HepG2 (cell line): ENCODE results near the gene GRID1. TPM values are rescaled to one million over a fixed set of nuclear protein-coding genes. Genes with fewer than 3 reads are reported as not detected.

ENCODE experiments used
- ATAC-seq: fragments of 200-7000 bp; cut with Tn5 transposase; 3 replicates; pipeline ENCODE4 v1.9.1; 2020; ENCODE audit warnings: mild to moderate bottlenecking, moderate library complexity
- BruUV-seq: library from RNA; stranded (reverse); fragments of 400-500 nt; replicated peaks from 2 replicates; lab custom pipeline; 2021; lab: Mats Ljungman, UMichigan
- CTCF ChIA-PET: fragments of 300-600 bp; formaldehyde crosslinking; extraction: SDS; loops from one replicate; lab custom pipeline; 2021; ENCODE audit warnings: low total read pairs, inconsistent platforms, low intra/inter-chr PET ratio; lab: Yijun Ruan, JAX
- POLR2A ChIA-PET: fragments of 350-600 bp; sonication (Branson Sonifier 250); formaldehyde crosslinking; loops from one replicate; lab custom pipeline; 2020; ENCODE audit warnings: antibody characterized with exemption, inconsistent platforms; lab: Yijun Ruan, JAX
- DNase-seq: peaks from one replicate; pipeline ENCODE4 v3.0.0-alpha.2; 2015; ENCODE audit warnings: low spot score
- FAIRE-seq: peaks from 3 replicates; lab custom pipeline; 2011; peaks lifted over from hg19 to GRCh38; lab: Jason Lieb, UNC
- H2AFZ ChIP-seq: one replicate; pipeline ENCODE4 v1.6.1; 2011; ENCODE audit warnings: low read length, inconsistent platforms
- H3K27ac ChIP-seq: fragments of 300-600 bp; 3 replicates; pipeline ENCODE4 v1.8.0; 2011; ENCODE audit warnings: mixed run types, mild to moderate bottlenecking, mixed read lengths, low read length, inconsistent platforms; ENCODE audit not compliant: insufficient read depth; ENCODE audit errors: extremely low read length
- H3K27me3 ChIP-seq, 2 experiments: fragments of 200-600 bp in 1 of 2; 2 replicates in 1 of 2; 3 replicates in 1 of 2; pipeline versions ENCODE4 v1.6.0 to v1.8.0; 2011; ENCODE audit warnings: low read length in 2 of 2, mild to moderate bottlenecking in 2 of 2, moderate library complexity in 2 of 2, inconsistent platforms in 1 of 2; ENCODE audit not compliant: insufficient read depth in 2 of 2, control insufficient read depth in 1 of 2
- H3K36me3 ChIP-seq, 2 experiments: fragments of 200-600 bp in 1 of 2; replicated peaks in 1 of 2; 2 replicates in 1 of 2; 3 replicates in 1 of 2; pipeline versions ENCODE4 v1.5.1 to v1.8.0; 2011; ENCODE audit warnings: low read length in 2 of 2, inconsistent platforms in 1 of 2; ENCODE audit not compliant: insufficient read depth in 2 of 2, control insufficient read depth in 1 of 2
- H3K4me1 ChIP-seq: 2 replicates; pipeline ENCODE4 v1.5.1; 2012; ENCODE audit warnings: low read length, inconsistent platforms; ENCODE audit not compliant: insufficient read depth
- H3K4me2 ChIP-seq: 2 replicates; pipeline ENCODE4 v1.6.0; 2011; ENCODE audit warnings: low read depth, low read length, inconsistent platforms
- H3K4me3 ChIP-seq, 3 experiments: fragments of 200-600 bp in 1 of 3; sonication (generic), shearing (Covaris generic) in 1 of 3; replicated peaks in 1 of 3; 2 replicates each; pipeline ENCODE4 v1.5.1; 2011 to 2016; ENCODE audit warnings: low read length in 3 of 3, inconsistent platforms in 2 of 3, low read depth in 2 of 3, mild to moderate bottlenecking in 2 of 3, control low read depth in 1 of 3, mixed read lengths in 1 of 3; ENCODE audit not compliant: insufficient read depth in 1 of 3
- H3K79me2 ChIP-seq: one replicate; pipeline ENCODE4 v1.6.1; 2011; ENCODE audit warnings: low read length, inconsistent platforms; ENCODE audit not compliant: insufficient read depth
- H3K9ac ChIP-seq: 2 replicates; pipeline ENCODE4 v1.6.0; 2011; ENCODE audit warnings: mild to moderate bottlenecking, low read depth, low read length, inconsistent platforms; ENCODE audit not compliant: insufficient read depth
- H3K9me3 ChIP-seq: 2 replicates; pipeline ENCODE4 v1.5.1; 2012; ENCODE audit warnings: mild to moderate bottlenecking, low read length
- H4K20me1 ChIP-seq: 2 replicates; pipeline ENCODE4 v1.6.0; 2011; ENCODE audit warnings: inconsistent platforms, mild to moderate bottlenecking, low read length, moderate library complexity; ENCODE audit not compliant: insufficient read depth
- ADNP ChIP-seq: sonication (generic); formaldehyde crosslinking; IDR thresholded peaks from 2 replicates; pipeline ENCODE4 v1.4.0; 2020; ENCODE audit warnings: missing genetic modification reagents
- BRD4 ChIP-seq: sonication (generic); formaldehyde crosslinking; IDR thresholded peaks from 2 replicates; pipeline ENCODE4 v1.4.0; 2020; ENCODE audit warnings: missing genetic modification reagents
- ZFP36 ChIP-seq: fragments of 150-350 bp; IDR thresholded peaks from 2 replicates; pipeline ENCODE4 v1.6.1; 2018; ENCODE audit warnings: borderline replicate concordance, low read length, low read depth; ENCODE audit not compliant: partially characterized antibody
- ZNF709 ChIP-seq: sonication (generic); formaldehyde crosslinking; IDR thresholded peaks from 2 replicates; pipeline ENCODE4 v1.5.0; 2020; ENCODE audit warnings: mild to moderate bottlenecking, missing genetic modification reagents
- ZSCAN20 ChIP-seq: sonication (generic); formaldehyde crosslinking; IDR thresholded peaks from 2 replicates; pipeline ENCODE4 v1.4.0; 2020; ENCODE audit warnings: missing genetic modification reagents, mild to moderate bottlenecking, borderline replicate concordance
- in situ Hi-C: cut with HindIII; loops from 2 replicates; pipeline ENCODE4 v1.10.0; 2017; ENCODE audit warnings: low pct_unique_long_range_greater_than_20kb; ENCODE audit not compliant: extremely low pct_ligation_motif_present
- intact Hi-C: fragments of 100-400 bp; cut with micrococcal nuclease; formaldehyde crosslinking; loops from one replicate; pipeline ENCODE4 v1.10.0; 2022; ENCODE audit not compliant: unreplicated experiment
- polyA plus RNA-seq, 8 experiments: library from polyadenylated mRNA; depleted of rRNA in 3 of 8; stranded (reverse) in 7 of 8; unstranded in 1 of 8; fragments of >200 nt; fragmentation: Illumina TruSeq in 4 of 8; extraction: Trizol in 4 of 8; gene quantifications; 2 replicates each; pipeline versions ENCODE4 v1.2.1 to v1.2.3, GENCODE V29; 2011 to 2016; ENCODE audit warnings: low read depth in 4 of 8, missing spikeins in 1 of 8, mixed read lengths in 1 of 8; ENCODE audit not compliant: insufficient read depth in 1 of 8
- total RNA-seq, 5 experiments: library from RNA; depleted of rRNA; stranded (reverse); fragments of >200 nt; fragmentation: Illumina TruSeq; extraction: Trizol; gene quantifications; 2 replicates each; pipeline ENCODE4 v1.2.3, GENCODE V29; 2016; ENCODE audit warnings: low read depth in 1 of 5
- TF ChIP-seq, protein P1 (sequence below): sonication (generic); formaldehyde crosslinking; IDR thresholded peaks from 2 replicates; pipeline ENCODE4 v1.4.0; 2020; ENCODE audit warnings: mild to moderate bottlenecking, missing genetic modification reagents
- TF ChIP-seq, protein P2 (sequence below): IDR thresholded peaks from 2 replicates; pipeline ENCODE4 v1.6.1; 2016; ENCODE audit warnings: low read depth, missing genetic modification reagents, missing compliant biosample characterization
- TF ChIP-seq, protein P3 (sequence below): sonication (generic); formaldehyde crosslinking; IDR thresholded peaks from 2 replicates; pipeline ENCODE4 v1.4.0; 2020; ENCODE audit warnings: mild to moderate bottlenecking, missing genetic modification reagents
- TF ChIP-seq, protein P4 (sequence below): sonication (generic); formaldehyde crosslinking; conservative IDR thresholded peaks from 2 replicates; pipeline ENCODE4 v1.4.0; 2020; ENCODE audit warnings: mild to moderate bottlenecking, missing genetic modification reagents, moderate library complexity
- TF ChIP-seq, protein P5 (sequence below): sonication (generic); formaldehyde crosslinking; IDR thresholded peaks from 2 replicates; pipeline ENCODE4 v1.4.0; 2020; ENCODE audit warnings: mild to moderate bottlenecking, missing genetic modification reagents

The GRID1 gene
- total and polyA plus RNA-seq, 2 of the 13 experiments (the other 11 are each of a cell fraction or from before 2014, with no cell fraction given): 0.05 TPM; not detected in 1

DNA sequence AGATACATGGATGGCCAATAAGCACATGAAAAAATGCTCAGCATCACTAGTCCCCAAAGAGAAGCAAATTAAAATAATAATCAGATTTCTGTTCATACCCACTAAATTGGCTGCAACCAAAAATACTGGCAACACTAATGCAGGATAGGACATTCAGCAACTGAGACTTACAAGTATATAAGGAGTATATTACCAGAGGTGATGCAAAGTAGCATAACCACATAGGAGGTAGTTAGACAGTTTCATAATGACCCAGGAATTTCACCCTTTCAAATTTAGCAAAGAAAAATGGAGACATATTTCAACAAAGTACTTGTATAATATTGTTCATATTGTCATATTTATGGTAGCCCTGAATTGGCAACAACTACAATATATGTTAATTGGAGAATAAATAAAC lies 727.8 kb downstream of the GRID1 start:
- Histone ChIP-seq H4K20me1 (no peaks in the 10 kb centered on the region), H3K27me3 (no peaks in the 10 kb centered on the region; a peak in 1 of 5 replicates), H3K9me3 (no peaks in the 10 kb centered on the region), H3K9ac (no peak overlapping the region), H3K4me1 (peaks cover 16% of the 10 kb centered on the region; the same call in 1 of the 2 replicates), H3K79me2 (no peaks in the 10 kb centered on the region), H3K36me3 (no peaks in the 10 kb centered on the region), H2AFZ (no peak overlapping the region), H3K27ac (no peak overlapping the region), H3K4me2 (no peak overlapping the region), H3K4me3 (no peak overlapping the region)
- no TSS peak for BruUV-seq
- DNase-seq: no peak
- FAIRE-seq: no peak
- intact Hi-C loops: no loop called here
- in situ Hi-C loops: no loop called here
- POLR2A ChIA-PET: no interaction called here
- TF ChIP-seq ZSCAN20 (no peak), ZNF709 (no peak), BRD4 (CRISPR knock-in tag) (no peak), ZFP36 (no peak), ADNP (no peak)
- TF ChIP-seq, protein P1, sequence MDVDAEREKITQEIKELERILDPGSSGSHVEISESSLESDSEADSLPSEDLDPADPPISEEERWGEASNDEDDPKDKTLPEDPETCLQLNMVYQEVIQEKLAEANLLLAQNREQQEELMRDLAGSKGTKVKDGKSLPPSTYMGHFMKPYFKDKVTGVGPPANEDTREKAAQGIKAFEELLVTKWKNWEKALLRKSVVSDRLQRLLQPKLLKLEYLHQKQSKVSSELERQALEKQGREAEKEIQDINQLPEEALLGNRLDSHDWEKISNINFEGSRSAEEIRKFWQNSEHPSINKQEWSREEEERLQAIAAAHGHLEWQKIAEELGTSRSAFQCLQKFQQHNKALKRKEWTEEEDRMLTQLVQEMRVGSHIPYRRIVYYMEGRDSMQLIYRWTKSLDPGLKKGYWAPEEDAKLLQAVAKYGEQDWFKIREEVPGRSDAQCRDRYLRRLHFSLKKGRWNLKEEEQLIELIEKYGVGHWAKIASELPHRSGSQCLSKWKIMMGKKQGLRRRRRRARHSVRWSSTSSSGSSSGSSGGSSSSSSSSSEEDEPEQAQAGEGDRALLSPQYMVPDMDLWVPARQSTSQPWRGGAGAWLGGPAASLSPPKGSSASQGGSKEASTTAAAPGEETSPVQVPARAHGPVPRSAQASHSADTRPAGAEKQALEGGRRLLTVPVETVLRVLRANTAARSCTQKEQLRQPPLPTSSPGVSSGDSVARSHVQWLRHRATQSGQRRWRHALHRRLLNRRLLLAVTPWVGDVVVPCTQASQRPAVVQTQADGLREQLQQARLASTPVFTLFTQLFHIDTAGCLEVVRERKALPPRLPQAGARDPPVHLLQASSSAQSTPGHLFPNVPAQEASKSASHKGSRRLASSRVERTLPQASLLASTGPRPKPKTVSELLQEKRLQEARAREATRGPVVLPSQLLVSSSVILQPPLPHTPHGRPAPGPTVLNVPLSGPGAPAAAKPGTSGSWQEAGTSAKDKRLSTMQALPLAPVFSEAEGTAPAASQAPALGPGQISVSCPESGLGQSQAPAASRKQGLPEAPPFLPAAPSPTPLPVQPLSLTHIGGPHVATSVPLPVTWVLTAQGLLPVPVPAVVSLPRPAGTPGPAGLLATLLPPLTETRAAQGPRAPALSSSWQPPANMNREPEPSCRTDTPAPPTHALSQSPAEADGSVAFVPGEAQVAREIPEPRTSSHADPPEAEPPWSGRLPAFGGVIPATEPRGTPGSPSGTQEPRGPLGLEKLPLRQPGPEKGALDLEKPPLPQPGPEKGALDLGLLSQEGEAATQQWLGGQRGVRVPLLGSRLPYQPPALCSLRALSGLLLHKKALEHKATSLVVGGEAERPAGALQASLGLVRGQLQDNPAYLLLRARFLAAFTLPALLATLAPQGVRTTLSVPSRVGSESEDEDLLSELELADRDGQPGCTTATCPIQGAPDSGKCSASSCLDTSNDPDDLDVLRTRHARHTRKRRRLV (CRISPR knock-in tag): no peak
- TF ChIP-seq, protein P2, sequence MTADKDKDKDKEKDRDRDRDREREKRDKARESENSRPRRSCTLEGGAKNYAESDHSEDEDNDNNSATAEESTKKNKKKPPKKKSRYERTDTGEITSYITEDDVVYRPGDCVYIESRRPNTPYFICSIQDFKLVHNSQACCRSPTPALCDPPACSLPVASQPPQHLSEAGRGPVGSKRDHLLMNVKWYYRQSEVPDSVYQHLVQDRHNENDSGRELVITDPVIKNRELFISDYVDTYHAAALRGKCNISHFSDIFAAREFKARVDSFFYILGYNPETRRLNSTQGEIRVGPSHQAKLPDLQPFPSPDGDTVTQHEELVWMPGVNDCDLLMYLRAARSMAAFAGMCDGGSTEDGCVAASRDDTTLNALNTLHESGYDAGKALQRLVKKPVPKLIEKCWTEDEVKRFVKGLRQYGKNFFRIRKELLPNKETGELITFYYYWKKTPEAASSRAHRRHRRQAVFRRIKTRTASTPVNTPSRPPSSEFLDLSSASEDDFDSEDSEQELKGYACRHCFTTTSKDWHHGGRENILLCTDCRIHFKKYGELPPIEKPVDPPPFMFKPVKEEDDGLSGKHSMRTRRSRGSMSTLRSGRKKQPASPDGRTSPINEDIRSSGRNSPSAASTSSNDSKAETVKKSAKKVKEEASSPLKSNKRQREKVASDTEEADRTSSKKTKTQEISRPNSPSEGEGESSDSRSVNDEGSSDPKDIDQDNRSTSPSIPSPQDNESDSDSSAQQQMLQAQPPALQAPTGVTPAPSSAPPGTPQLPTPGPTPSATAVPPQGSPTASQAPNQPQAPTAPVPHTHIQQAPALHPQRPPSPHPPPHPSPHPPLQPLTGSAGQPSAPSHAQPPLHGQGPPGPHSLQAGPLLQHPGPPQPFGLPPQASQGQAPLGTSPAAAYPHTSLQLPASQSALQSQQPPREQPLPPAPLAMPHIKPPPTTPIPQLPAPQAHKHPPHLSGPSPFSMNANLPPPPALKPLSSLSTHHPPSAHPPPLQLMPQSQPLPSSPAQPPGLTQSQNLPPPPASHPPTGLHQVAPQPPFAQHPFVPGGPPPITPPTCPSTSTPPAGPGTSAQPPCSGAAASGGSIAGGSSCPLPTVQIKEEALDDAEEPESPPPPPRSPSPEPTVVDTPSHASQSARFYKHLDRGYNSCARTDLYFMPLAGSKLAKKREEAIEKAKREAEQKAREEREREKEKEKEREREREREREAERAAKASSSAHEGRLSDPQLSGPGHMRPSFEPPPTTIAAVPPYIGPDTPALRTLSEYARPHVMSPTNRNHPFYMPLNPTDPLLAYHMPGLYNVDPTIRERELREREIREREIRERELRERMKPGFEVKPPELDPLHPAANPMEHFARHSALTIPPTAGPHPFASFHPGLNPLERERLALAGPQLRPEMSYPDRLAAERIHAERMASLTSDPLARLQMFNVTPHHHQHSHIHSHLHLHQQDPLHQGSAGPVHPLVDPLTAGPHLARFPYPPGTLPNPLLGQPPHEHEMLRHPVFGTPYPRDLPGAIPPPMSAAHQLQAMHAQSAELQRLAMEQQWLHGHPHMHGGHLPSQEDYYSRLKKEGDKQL (CRISPR knock-in tag): no peak
- TF ChIP-seq, protein P3, sequence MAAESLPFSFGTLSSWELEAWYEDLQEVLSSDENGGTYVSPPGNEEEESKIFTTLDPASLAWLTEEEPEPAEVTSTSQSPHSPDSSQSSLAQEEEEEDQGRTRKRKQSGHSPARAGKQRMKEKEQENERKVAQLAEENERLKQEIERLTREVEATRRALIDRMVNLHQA: no peak
- TF ChIP-seq, protein P4, sequence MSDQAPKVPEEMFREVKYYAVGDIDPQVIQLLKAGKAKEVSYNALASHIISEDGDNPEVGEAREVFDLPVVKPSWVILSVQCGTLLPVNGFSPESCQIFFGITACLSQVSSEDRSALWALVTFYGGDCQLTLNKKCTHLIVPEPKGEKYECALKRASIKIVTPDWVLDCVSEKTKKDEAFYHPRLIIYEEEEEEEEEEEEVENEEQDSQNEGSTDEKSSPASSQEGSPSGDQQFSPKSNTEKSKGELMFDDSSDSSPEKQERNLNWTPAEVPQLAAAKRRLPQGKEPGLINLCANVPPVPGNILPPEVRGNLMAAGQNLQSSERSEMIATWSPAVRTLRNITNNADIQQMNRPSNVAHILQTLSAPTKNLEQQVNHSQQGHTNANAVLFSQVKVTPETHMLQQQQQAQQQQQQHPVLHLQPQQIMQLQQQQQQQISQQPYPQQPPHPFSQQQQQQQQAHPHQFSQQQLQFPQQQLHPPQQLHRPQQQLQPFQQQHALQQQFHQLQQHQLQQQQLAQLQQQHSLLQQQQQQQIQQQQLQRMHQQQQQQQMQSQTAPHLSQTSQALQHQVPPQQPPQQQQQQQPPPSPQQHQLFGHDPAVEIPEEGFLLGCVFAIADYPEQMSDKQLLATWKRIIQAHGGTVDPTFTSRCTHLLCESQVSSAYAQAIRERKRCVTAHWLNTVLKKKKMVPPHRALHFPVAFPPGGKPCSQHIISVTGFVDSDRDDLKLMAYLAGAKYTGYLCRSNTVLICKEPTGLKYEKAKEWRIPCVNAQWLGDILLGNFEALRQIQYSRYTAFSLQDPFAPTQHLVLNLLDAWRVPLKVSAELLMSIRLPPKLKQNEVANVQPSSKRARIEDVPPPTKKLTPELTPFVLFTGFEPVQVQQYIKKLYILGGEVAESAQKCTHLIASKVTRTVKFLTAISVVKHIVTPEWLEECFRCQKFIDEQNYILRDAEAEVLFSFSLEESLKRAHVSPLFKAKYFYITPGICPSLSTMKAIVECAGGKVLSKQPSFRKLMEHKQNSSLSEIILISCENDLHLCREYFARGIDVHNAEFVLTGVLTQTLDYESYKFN (CRISPR knock-in tag): no peak
- TF ChIP-seq, protein P5, sequence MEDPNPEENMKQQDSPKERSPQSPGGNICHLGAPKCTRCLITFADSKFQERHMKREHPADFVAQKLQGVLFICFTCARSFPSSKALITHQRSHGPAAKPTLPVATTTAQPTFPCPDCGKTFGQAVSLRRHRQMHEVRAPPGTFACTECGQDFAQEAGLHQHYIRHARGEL (CRISPR knock-in tag): no peak
- CTCF ChIA-PET: no interaction called here
- no peak for ATAC-seq
